IMR-90 (cell line): Measurements from ENCODE around the gene LRRC72. TPM values are rescaled to one million over a fixed set of nuclear protein-coding genes. Genes with fewer than 3 reads are reported as not detected.

Experiments used
- ATAC-seq: fragments of 200-7000 bp; cut with Tn5 transposase; 2 replicates; pipeline ENCODE4 v1.9.1; 2020; ENCODE audit warnings: low read depth, mild to moderate bottlenecking, moderate library complexity
- BruUV-seq: library from RNA; stranded (reverse); fragments of 400-500 nt; replicated peaks from 2 replicates; lab custom pipeline; 2021; lab: Mats Ljungman, UMichigan
- CTCF ChIA-PET: fragments of 300-600 bp; formaldehyde crosslinking; extraction: SDS; loops from one replicate; lab custom pipeline; 2021; ENCODE audit warnings: antibody characterized with exemption; lab: Yijun Ruan, JAX
- POLR2A ChIA-PET: fragments of 300-600 bp; sonication (Branson Sonifier 250); formaldehyde crosslinking; loops from one replicate; lab custom pipeline; 2022; ENCODE audit warnings: antibody characterized with exemption; ENCODE audit not compliant: unreplicated experiment; lab: Charles Lee
- DNase-seq: peaks from one replicate; pipeline ENCODE4 v3.0.0; 2013
- H2AFZ ChIP-seq: replicated peaks from 2 replicates; pipeline ENCODE3; 2013; ENCODE audit warnings: low read length, mild to moderate bottlenecking; ENCODE audit not compliant: poor library complexity
- H2AK5ac ChIP-seq: 2 replicates; pipeline ENCODE4 v1.6.1; 2013; ENCODE audit warnings: low read depth, low read length, inconsistent platforms
- H2AK9ac ChIP-seq: replicated peaks from 2 replicates; pipeline ENCODE3; 2013; ENCODE audit warnings: mild to moderate bottlenecking, low read depth, low read length, moderate library complexity; ENCODE audit not compliant: poor library complexity
- H2BK120ac ChIP-seq: 2 replicates; pipeline ENCODE4 v1.6.1; 2013; ENCODE audit warnings: low read depth, low read length, inconsistent platforms
- H2BK15ac ChIP-seq: 3 replicates; pipeline ENCODE4 v1.6.1; 2013; ENCODE audit warnings: low read depth, low read length, inconsistent platforms
- H2BK20ac ChIP-seq: 2 replicates; pipeline ENCODE4 v1.6.1; 2013; ENCODE audit warnings: low read depth, mild to moderate bottlenecking, inconsistent platforms, low read length, moderate library complexity
- H2BK5ac ChIP-seq: 2 replicates; pipeline ENCODE4 v1.6.1; 2013; ENCODE audit warnings: mild to moderate bottlenecking, low read depth, low read length, inconsistent platforms; ENCODE audit not compliant: poor library complexity, severe bottlenecking
- H3K14ac ChIP-seq: replicated peaks from 2 replicates; pipeline ENCODE4 v1.6.1; 2013; ENCODE audit warnings: low read depth, low read length, inconsistent platforms
- H3K18ac ChIP-seq: 2 replicates; pipeline ENCODE4 v1.6.1; 2013; ENCODE audit warnings: low read depth, low read length, control low read depth
- H3K23ac ChIP-seq: 2 replicates; pipeline ENCODE4 v1.6.1; 2013; ENCODE audit warnings: low read depth, low read length, inconsistent platforms
- H3K27ac ChIP-seq: 2 replicates; pipeline ENCODE4 v1.5.1; 2013; ENCODE audit warnings: mild to moderate bottlenecking, control low read depth, low read length; ENCODE audit not compliant: insufficient read depth
- H3K27me3 ChIP-seq: 2 replicates; pipeline ENCODE4 v1.6.1; 2013; ENCODE audit warnings: low read length; ENCODE audit not compliant: control insufficient read depth, insufficient read depth
- H3K36me3 ChIP-seq: 2 replicates; pipeline ENCODE4 v1.6.1; 2013; ENCODE audit warnings: low read length, mixed read lengths; ENCODE audit not compliant: control insufficient read depth, insufficient read depth
- H3K4ac ChIP-seq: 2 replicates; pipeline ENCODE4 v1.6.1; 2013; ENCODE audit warnings: low read depth, low read length, inconsistent platforms
- H3K4me1 ChIP-seq: 2 replicates; pipeline ENCODE4 v1.6.1; 2013; ENCODE audit warnings: low read length, mixed read lengths; ENCODE audit not compliant: control insufficient read depth, insufficient read depth
- H3K4me2 ChIP-seq: 2 replicates; pipeline ENCODE4 v1.6.1; 2013; ENCODE audit warnings: low read depth, mild to moderate bottlenecking, control low read depth, low read length, moderate library complexity
- H3K4me3 ChIP-seq: 2 replicates; pipeline ENCODE4 v1.5.1; 2013; ENCODE audit warnings: low read depth, mild to moderate bottlenecking, control low read depth, low read length, moderate library complexity; ENCODE audit not compliant: insufficient read depth
- H3K56ac ChIP-seq: 2 replicates; pipeline ENCODE4 v1.6.1; 2013; ENCODE audit warnings: low read length, inconsistent platforms; ENCODE audit not compliant: insufficient read depth; ENCODE audit errors: extremely low read depth
- H3K79me1 ChIP-seq, 2 experiments: 2 replicates each; pipeline ENCODE4 v1.6.1; 2013; ENCODE audit warnings: low read length in 2 of 2, inconsistent platforms in 1 of 2, low read depth in 1 of 2
- H3K9ac ChIP-seq: 2 replicates; pipeline ENCODE4 v1.6.1; 2013; ENCODE audit warnings: low read depth, low read length, control low read depth
- H3K9me1 ChIP-seq: 2 replicates; pipeline ENCODE4 v1.6.1; 2013; ENCODE audit warnings: low read length, inconsistent platforms; ENCODE audit not compliant: insufficient read depth
- H3K9me3 ChIP-seq: 2 replicates; pipeline ENCODE4 v1.6.1; 2013; ENCODE audit warnings: low read length; ENCODE audit not compliant: control insufficient read depth, insufficient read depth
- H4K20me1 ChIP-seq: 2 replicates; pipeline ENCODE4 v1.6.1; 2013; ENCODE audit warnings: low read length, inconsistent platforms; ENCODE audit not compliant: insufficient read depth
- H4K5ac ChIP-seq: 2 replicates; pipeline ENCODE4 v1.6.1; 2013; ENCODE audit warnings: mild to moderate bottlenecking, low read depth, low read length, control low read depth
- H4K8ac ChIP-seq, 2 experiments: 2 replicates each; pipeline ENCODE4 v1.6.1; 2013; ENCODE audit warnings: low read depth in 2 of 2, low read length in 2 of 2, control low read depth in 1 of 2, inconsistent platforms in 1 of 2
- H4K91ac ChIP-seq: 2 replicates; pipeline ENCODE4 v1.6.1; 2013; ENCODE audit warnings: low read depth, low read length, inconsistent platforms; ENCODE audit not compliant: insufficient read depth
- BHLHE40 ChIP-seq: fragments of 150-350 bp; IDR thresholded peaks from 2 replicates; pipeline ENCODE4 v1.6.1; 2016; ENCODE audit warnings: mild to moderate bottlenecking, low read depth, low read length
- CEBPB ChIP-seq: IDR thresholded peaks from 2 replicates; pipeline ENCODE4 v1.6.1; 2012; ENCODE audit warnings: low read depth, low read length, improper control_type of control experiment
- CHD1 ChIP-seq: IDR thresholded peaks from 2 replicates; pipeline ENCODE4 v1.6.1; 2012; ENCODE audit warnings: low read depth, low read length, improper control_type of control experiment
- CTCF ChIP-seq: conservative IDR thresholded peaks from 2 replicates; pipeline ENCODE4 v1.5.1; 2012; ENCODE audit warnings: mild to moderate bottlenecking, low read depth, low read length, improper control_type of control experiment
- ELK1 ChIP-seq: fragments of 150-350 bp; IDR thresholded peaks from 2 replicates; pipeline ENCODE4 v1.6.1; 2016; ENCODE audit warnings: low read depth, mild to moderate bottlenecking, low read length, moderate library complexity, borderline replicate concordance
- FOS ChIP-seq: fragments of 150-350 bp; IDR thresholded peaks from 2 replicates; pipeline ENCODE4 v1.6.1; 2016; ENCODE audit warnings: low read depth, low read length
- MAFK ChIP-seq: IDR thresholded peaks from 2 replicates; pipeline ENCODE4 v1.6.1; 2012; ENCODE audit warnings: low read depth, low read length, improper control_type of control experiment
- MAZ ChIP-seq: IDR thresholded peaks from 2 replicates; pipeline ENCODE4 v1.6.1; 2012; ENCODE audit warnings: low read depth, mild to moderate bottlenecking, low read length, improper control_type of control experiment, moderate library complexity, borderline replicate concordance
- MXI1 ChIP-seq: IDR thresholded peaks from 2 replicates; pipeline ENCODE4 v1.6.1; 2012; ENCODE audit warnings: low read depth, mild to moderate bottlenecking, low read length, moderate library complexity, borderline replicate concordance
- NFE2L2 ChIP-seq: fragments of 150-350 bp; IDR thresholded peaks from 2 replicates; pipeline ENCODE4 v1.6.1; 2016; ENCODE audit warnings: low read depth, mild to moderate bottlenecking, low read length
- POLR2A ChIP-seq: IDR thresholded peaks from 2 replicates; pipeline ENCODE4 v1.6.1; 2012; ENCODE audit warnings: mild to moderate bottlenecking, low read depth, low read length
- RAD21 ChIP-seq: IDR thresholded peaks from 2 replicates; pipeline ENCODE4 v1.6.1; 2012; ENCODE audit warnings: low read length, improper control_type of control experiment
- RCOR1 ChIP-seq: IDR thresholded peaks from 2 replicates; pipeline ENCODE4 v1.6.1; 2012; ENCODE audit warnings: mild to moderate bottlenecking, low read length, improper control_type of control experiment; ENCODE audit not compliant: insufficient replicate concordance
- RFX5 ChIP-seq: IDR thresholded peaks from 2 replicates; pipeline ENCODE4 v1.8.0; 2012; ENCODE audit warnings: low read depth, mild to moderate bottlenecking, low read length, moderate library complexity
- SMC3 ChIP-seq: fragments of 150-350 bp; IDR thresholded peaks from 2 replicates; pipeline ENCODE4 v1.6.1; 2016; ENCODE audit warnings: low read depth, mild to moderate bottlenecking, antibody characterized with exemption, low read length, moderate library complexity
- USF2 ChIP-seq: fragments of 150-350 bp; IDR thresholded peaks from 2 replicates; pipeline ENCODE4 v1.6.1; 2017; ENCODE audit warnings: mild to moderate bottlenecking, antibody characterized with exemption, low read length, low read depth
- WGBS, 2 experiments: methylation state at CpG; one replicate each; pipeline versions ENCODE4 v1.1.5 to v1.1.7; 2013; ENCODE audit warnings: missing lambda C conversion rate in 2 of 2; ENCODE audit not compliant: insufficient read length in 1 of 2; ENCODE audit errors: extremely low coverage in 2 of 2; 5-methylcytosine and 5-hydroxymethylcytosine counted together
- dilution Hi-C: fragments of 300-500 bp; cut with HindIII; formaldehyde crosslinking; loops from one replicate; pipeline ENCODE4 v1.14.3; 2018; ENCODE audit warnings: low sequenced_read_pairs; ENCODE audit not compliant: unreplicated experiment
- in situ Hi-C: fragments of 300-500 bp; cut with MboI; formaldehyde crosslinking; loops from 3 replicates; pipeline ENCODE4 v1.14.3; 2019; ENCODE audit warnings: low sequenced_read_pairs, inconsistent platforms, mixed read lengths
- intact Hi-C: fragments of 100-400 bp; cut with micrococcal nuclease; formaldehyde crosslinking; loops from 2 replicates; pipeline ENCODE4 v1.10.0; 2022
- polyA plus RNA-seq, 3 experiments: library from polyadenylated mRNA; depleted of rRNA; stranded (reverse); fragments of >200 nt; gene quantifications; 2 replicates each; pipeline ENCODE4 v1.2.3, GENCODE V29; 2012; ENCODE audit warnings: low replicate concordance in 1 of 3
- total RNA-seq: library from RNA; depleted of rRNA; stranded (reverse); fragments of >200 nt; gene quantifications from 2 replicates; pipeline ENCODE4 v1.2.3, GENCODE V29; 2012

LRRC72 gene
- total and polyA plus RNA-seq, 2 of the 4 experiments (the other 2 are of a cell fraction): not detected

- Histone ChIP-seq H3K4me3 (no peak overlapping the region), H2AFZ (no peak overlapping the region), H3K4me2 (no peak overlapping the region), H3K9me3 (no peaks in the 10 kb centered on the region), H3K4ac (no peak overlapping the region), H4K8ac (no peak overlapping the region), H2AK9ac (no peak overlapping the region), H3K36me3 (no peaks in the 10 kb centered on the region), H3K14ac (no peak overlapping the region), H2BK15ac (no peak overlapping the region), H3K23ac (no peak overlapping the region), H3K27ac (no peak overlapping the region), H2AK5ac (no peak overlapping the region), H3K4me1 (no peaks in the 10 kb centered on the region), H3K27me3 (no peaks in the 10 kb centered on the region), H2BK120ac (no peak overlapping the region), H3K18ac (no peak overlapping the region), H3K9me1 (no peaks in the 10 kb centered on the region), H2BK20ac (no peak overlapping the region), H4K20me1 (no peaks in the 10 kb centered on the region), H4K5ac (no peak overlapping the region), H2BK5ac (no peak overlapping the region), H4K91ac (no peak overlapping the region), H3K56ac (no peak overlapping the region), H3K9ac (no peak overlapping the region), H3K79me1 (no peaks in the 10 kb centered on the region)
- DNase-seq (no peak), ATAC-seq (no peak)
- WGBS, 2 experiments: no CpG with 5 or more reads among the region's 3 CpGs
- dilution Hi-C loops: no loop called here
- intact Hi-C loops: loop anchor here (5.0 to 10.0 kb wide), 2 partner anchors 302 to 1255 kb away; no protein-coding TSS in a partner anchor
- in situ Hi-C loops: loop anchor here (5.0 to 25.0 kb wide), 2 partner anchors 482 to 1247 kb away; no protein-coding TSS in a partner anchor
- ChIA-PET CTCF (no interaction called here), POLR2A (no interaction called here)
- BruUV-seq: no TSS peak
- TF ChIP-seq CEBPB (no peak), RCOR1 (no peak), MAZ (no peak), RFX5 (no peak), POLR2A (no peak), MAFK (no peak), RAD21 (no peak), BHLHE40 (no peak), SMC3 (no peak), NFE2L2 (no peak), FOS (no peak), CTCF (no peak), USF2 (no peak), ELK1 (no peak), CHD1 (no peak), MXI1 (no peak)
Observed at GRCh38 chr7:16559497-16560179, 33.0 kb downstream of the LRRC72 start.
